Astrocyte of the cerebellum (primary cell): ENCODE data around the gene TTC23.

Experiments used
- DNase-seq: peaks from one replicate; pipeline ENCODE4 v3.0.0-alpha.2; 2011; ENCODE audit warnings: low read depth
- H3K4me3 ChIP-seq: 2 replicates; pipeline ENCODE4 v1.5.1; 2011; ENCODE audit warnings: mild to moderate bottlenecking, low read depth, low read length, moderate library complexity
- in situ Hi-C: cut with HindIII; loops from 2 replicates; pipeline ENCODE4 v1.10.0; 2017; ENCODE audit warnings: low sequenced_read_pairs
- TF ChIP-seq, protein P1 (sequence below): IDR thresholded peaks from 2 replicates; pipeline ENCODE4 v1.5.1; 2012; ENCODE audit warnings: low read length, low read depth, moderate library complexity, mild to moderate bottlenecking; ENCODE audit errors: missing control alignments

Gene TTC23

DNA sequence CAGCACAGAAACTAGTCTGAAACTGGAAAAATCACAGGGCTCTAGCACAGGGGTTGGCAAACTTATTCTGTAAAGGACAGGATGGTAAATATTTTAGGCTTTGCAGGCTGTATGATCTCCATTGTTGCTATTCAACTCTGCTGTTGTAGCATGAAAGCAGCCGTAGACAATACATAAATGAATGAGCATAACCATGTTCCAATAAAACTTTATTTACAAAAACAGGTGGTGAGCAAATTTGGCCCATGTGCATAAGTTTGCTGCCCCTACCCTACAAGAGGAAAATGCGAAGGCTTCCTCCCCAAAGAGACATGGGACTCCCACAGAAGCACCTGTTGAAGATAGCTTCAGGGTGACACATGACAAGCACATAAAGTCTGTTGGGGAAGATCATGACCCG lies 85.3 kb downstream of the TTC23 start:
- in situ Hi-C loops: no loop called here
- TF ChIP-seq, protein P1, sequence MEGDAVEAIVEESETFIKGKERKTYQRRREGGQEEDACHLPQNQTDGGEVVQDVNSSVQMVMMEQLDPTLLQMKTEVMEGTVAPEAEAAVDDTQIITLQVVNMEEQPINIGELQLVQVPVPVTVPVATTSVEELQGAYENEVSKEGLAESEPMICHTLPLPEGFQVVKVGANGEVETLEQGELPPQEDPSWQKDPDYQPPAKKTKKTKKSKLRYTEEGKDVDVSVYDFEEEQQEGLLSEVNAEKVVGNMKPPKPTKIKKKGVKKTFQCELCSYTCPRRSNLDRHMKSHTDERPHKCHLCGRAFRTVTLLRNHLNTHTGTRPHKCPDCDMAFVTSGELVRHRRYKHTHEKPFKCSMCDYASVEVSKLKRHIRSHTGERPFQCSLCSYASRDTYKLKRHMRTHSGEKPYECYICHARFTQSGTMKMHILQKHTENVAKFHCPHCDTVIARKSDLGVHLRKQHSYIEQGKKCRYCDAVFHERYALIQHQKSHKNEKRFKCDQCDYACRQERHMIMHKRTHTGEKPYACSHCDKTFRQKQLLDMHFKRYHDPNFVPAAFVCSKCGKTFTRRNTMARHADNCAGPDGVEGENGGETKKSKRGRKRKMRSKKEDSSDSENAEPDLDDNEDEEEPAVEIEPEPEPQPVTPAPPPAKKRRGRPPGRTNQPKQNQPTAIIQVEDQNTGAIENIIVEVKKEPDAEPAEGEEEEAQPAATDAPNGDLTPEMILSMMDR: no peak
- no peak for DNase-seq
- no peak overlapping the region for H3K4me3 ChIP-seq

DNA sequence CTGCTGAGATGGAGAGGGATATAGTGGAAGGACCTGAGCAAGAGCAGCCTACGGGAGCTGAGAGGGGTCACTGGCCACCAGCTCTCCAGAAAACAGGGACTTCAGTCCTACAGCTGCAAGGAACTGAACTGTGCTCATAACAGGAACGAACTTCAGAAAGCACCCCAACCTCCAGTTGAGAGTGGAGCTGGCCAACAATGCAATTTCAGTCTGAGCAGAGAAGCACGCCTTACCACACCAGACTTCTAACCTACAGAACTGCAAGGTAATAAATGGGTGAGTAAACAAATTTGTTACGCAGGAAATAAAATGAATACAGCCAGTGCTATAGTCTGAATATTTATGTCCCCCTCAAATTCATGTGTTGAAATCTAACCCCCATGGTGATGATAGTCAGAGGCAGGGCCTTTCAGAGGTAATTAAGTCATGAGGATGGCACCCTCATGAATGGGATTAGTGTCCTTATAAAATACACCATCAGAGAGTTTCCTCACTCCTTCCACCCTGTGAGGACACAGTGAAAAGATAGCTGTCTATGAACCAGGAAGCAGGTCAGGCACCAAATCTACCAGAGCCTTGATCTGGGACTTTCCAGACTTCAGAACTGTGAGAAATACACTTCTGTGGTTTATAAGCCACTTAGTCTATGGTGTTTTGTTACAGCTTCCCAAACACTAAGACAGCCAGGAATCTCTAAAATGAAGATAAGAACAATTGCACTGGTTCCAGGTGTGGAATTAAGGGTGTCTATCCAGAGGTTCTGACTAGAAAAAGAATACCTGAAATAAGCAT lies 85.9 kb downstream of the TTC23 start:
- no peak for DNase-seq
- H3K4me3 ChIP-seq: no peak overlapping the region
- in situ Hi-C loops: no loop called here
- TF ChIP-seq, protein P1: no peak

DNA sequence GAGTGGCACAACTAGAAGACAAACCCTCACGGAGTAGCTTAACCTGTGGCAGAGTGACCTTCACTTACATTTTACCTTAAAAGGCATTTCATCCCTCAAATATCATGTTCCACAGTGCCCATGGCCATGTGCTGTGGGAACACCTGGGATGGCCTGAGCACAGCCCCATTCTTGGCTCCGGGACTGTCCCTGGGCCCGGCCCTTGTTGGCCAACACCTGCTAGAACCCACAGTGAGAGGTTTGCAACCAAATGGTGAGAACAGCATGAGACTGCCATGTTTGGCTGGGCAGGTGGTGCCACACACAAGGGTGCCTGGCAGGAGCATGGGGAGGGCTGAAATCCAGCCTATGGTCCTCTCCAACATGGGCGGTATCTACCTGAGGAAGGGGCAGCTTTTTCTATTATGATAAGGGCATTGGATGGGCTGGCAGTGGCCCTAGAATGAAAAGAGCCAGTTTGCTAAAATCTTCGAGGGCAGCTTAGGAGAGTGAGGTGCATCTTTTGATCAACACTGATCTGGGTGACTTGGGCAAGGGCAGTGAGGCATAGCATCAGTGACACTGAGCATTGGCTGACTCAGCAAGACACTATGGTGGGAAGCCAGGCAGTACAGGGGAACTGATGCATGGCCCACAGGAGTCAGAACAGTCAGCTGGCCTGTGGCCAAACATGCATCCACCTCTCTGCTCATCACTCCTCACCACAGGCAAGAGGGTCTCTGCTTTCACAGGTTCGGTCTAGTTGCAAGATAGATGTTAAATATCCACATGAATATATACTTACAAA lies 90.6 kb downstream of the TTC23 start:
- H3K4me3 ChIP-seq: no peak overlapping the region
- no peak for DNase-seq
- in situ Hi-C loops: no loop called here
- TF ChIP-seq, protein P1: no peak

DNA sequence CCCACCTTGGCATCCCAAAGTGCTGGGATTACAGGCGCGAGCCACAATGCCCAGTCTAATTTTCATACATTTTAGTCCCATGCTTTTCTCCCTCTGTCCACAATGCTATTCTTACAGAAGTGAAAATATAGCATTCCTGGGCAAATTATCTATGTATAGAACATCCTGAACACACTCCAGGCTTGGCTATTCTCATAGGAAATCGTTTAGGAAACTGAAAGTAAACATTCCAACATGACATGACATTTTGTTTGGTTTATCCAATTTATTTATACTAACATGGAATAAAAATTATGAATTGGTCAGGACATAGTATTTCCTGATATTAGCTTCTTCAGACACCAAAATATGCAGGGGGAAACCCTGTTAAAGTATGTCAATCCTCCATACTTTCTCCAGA lies 91.9 kb downstream of the TTC23 start:
- no peak for DNase-seq
- H3K4me3 ChIP-seq: no peak overlapping the region
- TF ChIP-seq, protein P1: no peak

DNA sequence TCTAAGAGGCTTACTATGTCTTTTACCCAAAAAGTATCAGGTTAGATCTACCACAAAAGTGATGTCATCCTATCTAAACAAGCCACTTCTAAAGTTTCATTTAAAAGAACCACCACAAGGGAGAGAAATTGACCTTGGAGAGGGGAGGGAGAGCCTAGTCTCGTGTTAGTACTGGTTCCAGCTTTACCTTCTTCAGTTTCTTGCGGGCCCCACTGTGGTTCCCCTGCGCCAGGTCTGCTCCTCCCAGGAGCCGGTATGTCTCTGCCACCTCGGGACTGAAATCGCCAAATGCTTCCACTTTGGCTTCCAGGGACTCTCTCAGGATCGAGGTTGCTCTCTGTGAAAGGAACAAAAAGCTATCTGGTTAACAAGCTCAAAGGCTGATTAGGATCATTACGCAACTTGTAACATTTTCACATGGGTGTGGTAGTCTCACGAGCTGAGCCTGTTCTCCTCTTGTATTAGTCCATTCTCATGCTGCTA lies 93.4 kb downstream of the TTC23 start:
- in situ Hi-C loops: no loop called here
- TF ChIP-seq, protein P1: no peak
- no peak for DNase-seq
- H3K4me3 ChIP-seq: no peak overlapping the region

More for the DNA sequence above, 91.9 kb downstream of the TTC23 start:
- in situ Hi-C loops: no loop called here

DNA sequence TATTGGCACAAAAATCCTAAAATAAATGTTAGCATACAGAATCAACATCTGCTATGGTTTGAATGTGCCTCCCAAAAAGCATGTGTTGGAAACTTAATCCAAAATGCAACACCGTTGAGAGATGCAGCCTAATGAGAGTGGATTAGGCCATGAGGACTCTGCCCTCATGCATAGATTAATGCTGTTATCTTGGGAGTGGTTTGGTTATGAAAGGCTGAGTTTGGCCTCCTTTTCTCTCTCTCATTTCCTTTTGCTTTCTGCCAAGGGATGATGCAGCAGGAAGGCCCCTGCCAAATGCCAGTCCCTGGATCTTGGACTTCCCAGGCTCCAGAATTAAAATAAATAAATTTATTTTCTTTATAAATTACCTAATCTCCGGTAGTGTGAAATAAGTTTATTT lies 95.1 kb downstream of the TTC23 start:
- TF ChIP-seq, protein P1: no peak
- H3K4me3 ChIP-seq: no peak overlapping the region
- in situ Hi-C loops: no loop called here
- no peak for DNase-seq
